DOHH2 (cell line): ENCODE results near the gene ZBTB9.
"Not testable (repeated sequence)": the region's sequence is repeated elsewhere in the genome, so short reads cannot be mapped to it uniquely, and the experiment has no call there.

Experiments used
- H3F3A ChIP-seq: fragments of 200-600 bp; sonication (generic), shearing (Covaris generic); 2 replicates; pipeline ENCODE4 v1.6.0; 2016; ENCODE audit warnings: antibody characterized with exemption, mild to moderate bottlenecking; ENCODE audit not compliant: control insufficient read depth, insufficient read depth
- H3K27ac ChIP-seq: fragments of 200-600 bp; sonication (generic); 2 replicates; pipeline ENCODE4 v1.5.1; 2014; ENCODE audit warnings: low read depth, mild to moderate bottlenecking, low read length, moderate library complexity
- H3K27me3 ChIP-seq: fragments of 200-600 bp; sonication (generic); 2 replicates; pipeline ENCODE4 v1.6.1; 2014; ENCODE audit warnings: mild to moderate bottlenecking, low read length, mixed read lengths; ENCODE audit not compliant: control insufficient read depth
- H3K36me3 ChIP-seq: fragments of 200-600 bp; sonication (generic); 2 replicates; pipeline ENCODE4 v1.6.1; 2014; ENCODE audit warnings: mild to moderate bottlenecking, low read length, moderate library complexity, mixed read lengths; ENCODE audit not compliant: control insufficient read depth
- H3K4me1 ChIP-seq: fragments of 200-600 bp; sonication (generic); 2 replicates; pipeline ENCODE4 v1.6.1; 2014; ENCODE audit warnings: mild to moderate bottlenecking, low read length, mixed read lengths; ENCODE audit not compliant: control insufficient read depth
- H3K4me2 ChIP-seq: fragments of 200-600 bp; sonication (generic); 2 replicates; pipeline ENCODE4 v1.6.0; 2014; ENCODE audit warnings: mild to moderate bottlenecking, low read length, moderate library complexity
- H3K4me3 ChIP-seq: fragments of 200-600 bp; sonication (generic); 2 replicates; pipeline ENCODE4 v1.5.1; 2014; ENCODE audit warnings: mild to moderate bottlenecking, low read length, mixed read lengths
- H3K79me2 ChIP-seq: fragments of 200-600 bp; sonication (generic); 2 replicates; pipeline ENCODE4 v1.6.1; 2014; ENCODE audit warnings: mild to moderate bottlenecking, low read length, mixed read lengths; ENCODE audit not compliant: control insufficient read depth
- H3K9me2 ChIP-seq: fragments of 200-600 bp; sonication (generic); replicated peaks from 2 replicates; pipeline ENCODE4 v1.6.1; 2014; ENCODE audit warnings: mild to moderate bottlenecking, low read length, mixed read lengths; ENCODE audit not compliant: control insufficient read depth
- H3K9me3 ChIP-seq: fragments of 200-600 bp; sonication (generic); 2 replicates; pipeline ENCODE4 v1.6.1; 2014; ENCODE audit warnings: antibody characterized with exemption, low read length, mixed read lengths; ENCODE audit not compliant: control insufficient read depth, insufficient read depth
- H4K20me1 ChIP-seq: fragments of 200-600 bp; sonication (generic); 2 replicates; pipeline ENCODE4 v1.6.0; 2014; ENCODE audit warnings: low read depth, mild to moderate bottlenecking, antibody characterized with exemption, low read length, moderate library complexity; ENCODE audit not compliant: control insufficient read depth, insufficient read depth
- CTCF ChIP-seq: fragments of 200-600 bp; sonication (generic); IDR thresholded peaks from one replicate; pipeline ENCODE4 v1.5.1; 2014; ENCODE audit warnings: antibody characterized with exemption, mild to moderate bottlenecking, low read depth, low read length; ENCODE audit not compliant: poor library complexity, severe bottlenecking
- EZH2phosphoT487 ChIP-seq: fragments of 200-600 bp; sonication (generic); IDR thresholded peaks from 2 replicates; pipeline ENCODE4 v1.6.1; 2017; ENCODE audit warnings: borderline replicate concordance, mild to moderate bottlenecking, antibody characterized with exemption, low read length, moderate library complexity, mixed read lengths

ZBTB9 gene

GRCh38 chr6:33483678-33484077 lies 29.3 kb downstream of the ZBTB9 start:
- no peak for TF ChIP-seq EZH2phosphoT487
- no peak for TF ChIP-seq CTCF
- Histone ChIP-seq H3K27me3 (peaks cover 5% of the 10 kb centered on the region; the same call in 1 of the 2 replicates), H3F3A (no peaks in the 10 kb centered on the region), H3K27ac (no peak overlapping the region), H3K4me2 (no peak overlapping the region), H3K9me2 (no peaks in the 10 kb centered on the region), H3K4me1 (no peaks in the 10 kb centered on the region), H3K36me3 (no peaks in the 10 kb centered on the region), H3K79me2 (no peaks in the 10 kb centered on the region), H4K20me1 (no peaks in the 10 kb centered on the region), H3K9me3 (no peaks in the 10 kb centered on the region), H3K4me3 (no peak overlapping the region)

- H3F3A ChIP-seq, H3K4me1 ChIP-seq, H3K9me2 ChIP-seq, H3K9me3 ChIP-seq, H4K20me1 ChIP-seq, H3K27me3 ChIP-seq, H3K36me3 ChIP-seq, H3K4me3 ChIP-seq, H3K79me2 ChIP-seq, H3K27ac ChIP-seq, H3K4me2 ChIP-seq: not testable (repeated sequence)
Observed at GRCh38 chr6:33484673-33485262, 30.4 kb downstream of the ZBTB9 start.

- H4K20me1 ChIP-seq, H3K9me2 ChIP-seq, H3K4me2 ChIP-seq, H3K79me2 ChIP-seq, H3F3A ChIP-seq, H3K27ac ChIP-seq, H3K36me3 ChIP-seq, H3K9me3 ChIP-seq, H3K27me3 ChIP-seq, H3K4me3 ChIP-seq, H3K4me1 ChIP-seq: not testable (repeated sequence)
Observed at GRCh38 chr6:33485680-33486079, 31.3 kb downstream of the ZBTB9 start.

GRCh38 chr6:33488339-33488738 lies 34.0 kb downstream of the ZBTB9 start:
- Histone ChIP-seq H4K20me1 (no peaks in the 10 kb centered on the region), H3K9me3 (no peaks in the 10 kb centered on the region), H3K36me3 (no peaks in the 10 kb centered on the region), H3K27me3 (peaks cover 2% of the 10 kb centered on the region; the same call in 1 of the 2 replicates), H3K27ac (no peak overlapping the region), H3K4me3 (no peak overlapping the region), H3K79me2 (no peaks in the 10 kb centered on the region), H3K9me2 (no peaks in the 10 kb centered on the region), H3F3A (no peaks in the 10 kb centered on the region), H3K4me1 (no peaks in the 10 kb centered on the region), H3K4me2 (no peak overlapping the region)
- TF ChIP-seq CTCF (no peak), EZH2phosphoT487 (no peak)
